NT2/D1 (cell line): ENCODE data around the gene PDLIM5.

ENCODE experiments used
- DNase-seq: peaks from one replicate; pipeline ENCODE4 v3.0.0-alpha.2; 2011; ENCODE audit warnings: low read depth, low spot score
- H3K27me3 ChIP-seq: 2 replicates; pipeline ENCODE4 v1.6.0; 2011; ENCODE audit warnings: mild to moderate bottlenecking; ENCODE audit not compliant: insufficient read length, insufficient read depth
- H3K36me3 ChIP-seq: 2 replicates; pipeline ENCODE4 v1.6.1; 2011; ENCODE audit warnings: mild to moderate bottlenecking, low read length, mixed read lengths; ENCODE audit not compliant: insufficient read depth, insufficient read length
- H3K4me1 ChIP-seq: 2 replicates; pipeline ENCODE4 v1.5.1; 2011; ENCODE audit not compliant: insufficient read depth, insufficient read length
- H3K4me3 ChIP-seq: 2 replicates; pipeline ENCODE4 v1.5.1; 2011; ENCODE audit warnings: low read depth; ENCODE audit not compliant: insufficient read length
- H3K9ac ChIP-seq: 2 replicates; pipeline ENCODE4 v1.6.0; 2011; ENCODE audit warnings: low read depth; ENCODE audit not compliant: insufficient read length
- H3K9me3 ChIP-seq: 2 replicates; pipeline ENCODE4 v1.5.1; 2011; ENCODE audit warnings: mild to moderate bottlenecking, low read length; ENCODE audit not compliant: insufficient read depth
- SUZ12 ChIP-seq: IDR thresholded peaks from 2 replicates; pipeline ENCODE4 v1.6.1; 2011; ENCODE audit not compliant: insufficient read length, insufficient read depth; ENCODE audit errors: extremely low read depth
- YY1 ChIP-seq: IDR thresholded peaks from 2 replicates; pipeline ENCODE4 v1.6.1; 2011; ENCODE audit not compliant: insufficient read length, insufficient read depth
- ZNF274 ChIP-seq: IDR thresholded peaks from 2 replicates; pipeline ENCODE4 v1.6.1; 2011; ENCODE audit warnings: mild to moderate bottlenecking, low read depth, low read length

Gene PDLIM5

GRCh38 chr4:94641702-94642560, 190.2 kb downstream of the PDLIM5 start:
- no peak overlapping the region for H3K9ac ChIP-seq
- H3K27me3 ChIP-seq: no peaks in the 10 kb centered on the region
- H3K4me1 ChIP-seq: no peaks in the 10 kb centered on the region
- TF ChIP-seq YY1 (no peak), ZNF274 (no peak), SUZ12 (no peak)
- no peak overlapping the region for H3K4me3 ChIP-seq
- H3K36me3 ChIP-seq: peaks cover 3% of the 10 kb centered on the region
- H3K9me3 ChIP-seq: no peaks in the 10 kb centered on the region
- no peak for DNase-seq

DNA sequence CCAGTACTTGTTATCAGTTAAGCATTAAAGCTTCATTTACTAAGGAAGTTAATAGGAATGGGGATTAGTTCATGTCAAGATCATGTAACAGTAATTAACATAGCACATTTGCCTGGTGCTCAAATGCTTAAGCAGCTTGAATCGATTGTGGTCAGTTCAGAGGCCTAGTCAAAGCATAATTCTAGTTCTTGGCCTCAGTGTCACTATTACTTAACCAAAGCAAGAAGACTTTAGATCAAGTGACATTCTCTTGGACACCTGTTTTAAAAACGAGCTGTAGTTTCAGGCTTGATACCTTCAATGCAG, 190.8 kb downstream of the PDLIM5 start:
- H3K4me3 ChIP-seq: no peak overlapping the region
- no peak for TF ChIP-seq SUZ12
- no peak for DNase-seq

GRCh38 chr4:94648699-94649098, 197.0 kb downstream of the PDLIM5 start:
- TF ChIP-seq SUZ12: no peak
- TF ChIP-seq ZNF274: no peak
- no peak for TF ChIP-seq YY1
- Histone ChIP-seq H3K9me3 (no peaks in the 10 kb centered on the region), H3K4me3 (no peak overlapping the region), H3K4me1 (no peaks in the 10 kb centered on the region), H3K27me3 (no peaks in the 10 kb centered on the region), H3K36me3 (no peaks in the 10 kb centered on the region), H3K9ac (no peak overlapping the region)
- no peak for DNase-seq

More for the DNA sequence above, 190.8 kb downstream of the PDLIM5 start:
- H3K9me3 ChIP-seq: no peaks in the 10 kb centered on the region
- peaks cover 3% of the 10 kb centered on the region for H3K36me3 ChIP-seq
- H3K9ac ChIP-seq: no peak overlapping the region
- H3K4me1 ChIP-seq: no peaks in the 10 kb centered on the region
- H3K27me3 ChIP-seq: no peaks in the 10 kb centered on the region

GRCh38 chr4:94649381-94650133, 197.8 kb downstream of the PDLIM5 start:
- Histone ChIP-seq H3K9me3 (no peaks in the 10 kb centered on the region), H3K4me1 (no peaks in the 10 kb centered on the region), H3K27me3 (no peaks in the 10 kb centered on the region), H3K36me3 (no peaks in the 10 kb centered on the region), H3K4me3 (no peak overlapping the region), H3K9ac (no peak overlapping the region)
- DNase-seq: no peak
- no peak for TF ChIP-seq SUZ12
- TF ChIP-seq YY1: no peak
- no peak for TF ChIP-seq ZNF274

DNA sequence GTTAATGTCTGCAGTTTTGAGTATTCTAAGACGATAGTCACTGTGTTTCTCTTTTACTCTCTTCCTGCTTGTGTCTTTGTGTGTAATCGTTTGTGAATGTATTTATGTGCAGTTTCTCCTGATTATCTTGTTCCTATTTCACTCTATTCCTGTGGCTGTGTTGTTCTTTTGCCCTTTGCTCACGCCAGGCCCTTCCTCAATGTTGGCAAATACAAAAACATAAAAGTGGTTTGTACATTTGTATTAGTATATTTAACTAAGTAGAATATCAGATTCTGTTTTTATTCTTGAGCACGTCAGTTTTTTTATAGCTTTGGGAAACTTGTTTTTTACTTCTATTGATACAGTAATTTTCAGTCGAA, 198.4 kb downstream of the PDLIM5 start:
- H3K9me3 ChIP-seq: no peaks in the 10 kb centered on the region
- no peak overlapping the region for H3K9ac ChIP-seq
- no peak for DNase-seq
- no peaks in the 10 kb centered on the region for H3K27me3 ChIP-seq
- H3K36me3 ChIP-seq: no peaks in the 10 kb centered on the region
- no peaks in the 10 kb centered on the region for H3K4me1 ChIP-seq
- TF ChIP-seq YY1 (no peak), ZNF274 (no peak), SUZ12 (no peak)
- no peak overlapping the region for H3K4me3 ChIP-seq

GRCh38 chr4:94650690-94651089, 198.9 kb downstream of the PDLIM5 start:
- no peaks in the 10 kb centered on the region for H3K4me1 ChIP-seq
- DNase-seq: no peak
- TF ChIP-seq ZNF274: no peak
- no peak for TF ChIP-seq SUZ12
- no peak for TF ChIP-seq YY1
- H3K36me3 ChIP-seq: no peaks in the 10 kb centered on the region
- no peaks in the 10 kb centered on the region for H3K9me3 ChIP-seq
- no peak overlapping the region for H3K4me3 ChIP-seq
- no peaks in the 10 kb centered on the region for H3K27me3 ChIP-seq
- no peak overlapping the region for H3K9ac ChIP-seq

DNA sequence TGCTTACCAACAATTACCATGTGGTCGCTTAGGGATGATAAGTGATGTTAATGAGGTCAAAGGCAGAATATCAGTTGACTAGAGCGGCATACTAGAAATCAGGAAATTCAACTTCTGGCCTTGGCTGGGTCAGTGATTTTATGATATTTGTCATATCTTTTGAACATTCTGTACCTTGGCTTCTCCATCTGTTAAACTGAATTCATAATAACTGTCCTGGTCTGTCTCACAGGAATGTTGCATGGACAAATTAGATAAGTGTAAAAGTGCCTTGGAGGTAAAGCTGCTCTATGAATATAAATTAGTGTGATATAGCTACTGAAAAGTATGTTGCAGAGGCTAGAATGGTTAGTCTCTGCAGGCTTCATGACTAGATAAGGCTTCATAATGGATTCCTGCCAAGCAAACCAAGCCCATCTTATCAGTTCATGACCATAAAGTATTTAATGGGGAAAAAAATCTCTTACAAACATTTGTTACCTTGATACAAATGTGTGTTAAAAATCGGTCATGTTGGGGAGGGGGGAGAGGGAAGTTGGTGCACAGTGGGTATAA, 201.4 kb downstream of the PDLIM5 start:
- Histone ChIP-seq H3K4me1 (no peaks in the 10 kb centered on the region), H3K27me3 (no peaks in the 10 kb centered on the region), H3K9ac (no peak overlapping the region), H3K4me3 (no peak overlapping the region), H3K9me3 (no peaks in the 10 kb centered on the region), H3K36me3 (no peaks in the 10 kb centered on the region)
- TF ChIP-seq ZNF274 (no peak), YY1 (no peak), SUZ12 (no peak)
- DNase-seq: no peak
